Breast epithelium (tissue), 3 donors: ENCODE results near the gene LIN28A.

Experiments used
- CTCF ChIP-seq, 3 donors: fragments of 450-650 bp; IDR thresholded peaks; one replicate each; pipeline ENCODE4 v1.5.1; 2016 to 2017; ENCODE audit warnings: antibody characterized with exemption in 3 of 3, mild to moderate bottlenecking in 3 of 3, moderate library complexity in 3 of 3
- POLR2A ChIP-seq: fragments of 450-650 bp; IDR thresholded peaks from one replicate; pipeline ENCODE4 v1.6.1; 2016; ENCODE audit warnings: antibody characterized with exemption, mild to moderate bottlenecking, moderate library complexity

- TF ChIP-seq POLR2A (no peak), CTCF (IDR thresholded peaks at IDR 0.05) (no peak)
Measured at GRCh38 chr1:26391450-26391849, 19.2 kb upstream of the LIN28A start.
